Fibroblast of the conjunctiva (primary cell): Measurements from ENCODE around the gene SLC24A3.
"Not testable (repeated sequence)": the region's sequence is repeated elsewhere in the genome, so short reads cannot be mapped to it uniquely, and the experiment has no call there.

ENCODE experiments used
- DNase-seq: peaks from one replicate; pipeline ENCODE4 v3.0.0-alpha.2; 2010; ENCODE audit warnings: low read depth

SLC24A3 gene

DNA sequence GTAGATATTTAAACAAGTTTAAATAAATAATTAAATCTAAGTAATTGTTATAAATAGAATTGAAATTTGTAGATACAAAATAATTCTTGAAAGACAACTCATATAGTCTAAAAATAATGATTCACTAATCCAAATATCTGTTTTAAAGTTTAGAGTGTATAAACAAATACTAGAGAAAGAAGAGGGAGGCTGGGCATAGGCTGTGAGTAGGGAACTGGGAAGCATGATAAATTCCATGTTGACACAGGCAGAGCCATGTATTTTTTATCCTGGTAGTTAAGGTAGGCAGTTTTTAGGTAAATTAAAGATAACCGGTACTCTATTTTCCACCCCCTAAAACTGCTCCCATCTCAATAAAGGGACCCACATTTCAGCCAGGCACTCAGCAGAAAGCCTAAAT, 534.0 kb downstream of the SLC24A3 start:
- no peak for DNase-seq

DNA sequence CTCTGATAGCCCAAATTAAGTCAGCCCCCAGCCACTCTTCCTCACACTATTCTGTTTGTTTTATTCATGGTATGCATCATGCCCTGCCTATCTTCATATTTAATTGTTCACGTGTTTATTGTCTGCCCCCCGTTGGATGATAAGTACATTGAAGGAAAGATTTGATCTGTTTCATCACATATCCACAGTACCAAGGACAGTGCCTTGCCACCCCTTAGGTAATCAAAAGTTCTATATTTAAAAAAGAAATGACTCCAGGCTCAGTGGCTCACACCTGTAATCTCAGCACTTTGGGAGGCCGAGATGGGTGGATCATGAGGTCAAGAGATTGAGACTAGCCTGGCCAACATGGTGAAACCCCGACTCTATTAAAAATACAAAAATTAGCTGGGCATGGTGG, 535.5 kb downstream of the SLC24A3 start:
- DNase-seq: no peak

DNA sequence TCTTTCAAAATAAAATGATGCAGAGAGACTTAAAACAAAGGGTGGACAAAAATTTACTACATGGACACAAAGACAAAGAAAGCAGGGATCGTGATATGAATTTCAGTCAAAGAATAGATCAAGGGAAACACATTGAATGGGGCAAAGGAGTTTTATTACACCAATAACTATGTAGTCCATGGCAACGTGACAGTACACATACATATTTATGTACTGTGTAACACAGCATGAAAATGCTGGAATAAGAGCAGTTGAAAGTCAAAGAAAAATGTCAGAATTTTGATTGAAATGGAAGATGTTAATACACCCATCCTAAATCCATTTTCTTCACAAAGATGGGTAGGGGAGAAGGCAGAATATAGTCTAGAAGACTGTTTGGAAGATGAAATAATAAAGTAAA, 536.2 kb downstream of the SLC24A3 start:
- DNase-seq: no peak

DNA sequence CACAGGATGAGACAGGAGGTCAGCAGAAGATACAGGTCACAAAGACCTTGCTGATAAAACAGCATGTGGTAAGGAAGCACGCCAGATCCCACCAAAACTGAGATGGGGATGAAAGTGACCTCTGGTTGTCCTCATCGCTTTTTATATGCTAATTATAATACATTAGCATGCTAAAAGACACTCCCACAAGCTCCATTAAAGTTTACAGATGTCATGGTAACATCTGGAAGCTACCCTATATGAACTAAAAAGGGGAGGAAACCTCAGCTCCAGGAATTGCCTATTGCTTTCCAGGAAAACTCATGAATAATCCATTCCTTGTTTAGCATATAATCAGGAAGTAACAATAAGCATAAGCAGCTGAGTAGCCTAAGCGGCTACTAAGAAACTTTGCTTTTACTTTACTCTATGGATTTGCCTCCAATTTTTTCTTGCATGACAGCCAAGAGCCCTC, 537.2 kb downstream of the SLC24A3 start:
- no peak for DNase-seq

GRCh38 chr20:19750101-19750606, 537.7 kb downstream of the SLC24A3 start:
- no peak for DNase-seq

DNA sequence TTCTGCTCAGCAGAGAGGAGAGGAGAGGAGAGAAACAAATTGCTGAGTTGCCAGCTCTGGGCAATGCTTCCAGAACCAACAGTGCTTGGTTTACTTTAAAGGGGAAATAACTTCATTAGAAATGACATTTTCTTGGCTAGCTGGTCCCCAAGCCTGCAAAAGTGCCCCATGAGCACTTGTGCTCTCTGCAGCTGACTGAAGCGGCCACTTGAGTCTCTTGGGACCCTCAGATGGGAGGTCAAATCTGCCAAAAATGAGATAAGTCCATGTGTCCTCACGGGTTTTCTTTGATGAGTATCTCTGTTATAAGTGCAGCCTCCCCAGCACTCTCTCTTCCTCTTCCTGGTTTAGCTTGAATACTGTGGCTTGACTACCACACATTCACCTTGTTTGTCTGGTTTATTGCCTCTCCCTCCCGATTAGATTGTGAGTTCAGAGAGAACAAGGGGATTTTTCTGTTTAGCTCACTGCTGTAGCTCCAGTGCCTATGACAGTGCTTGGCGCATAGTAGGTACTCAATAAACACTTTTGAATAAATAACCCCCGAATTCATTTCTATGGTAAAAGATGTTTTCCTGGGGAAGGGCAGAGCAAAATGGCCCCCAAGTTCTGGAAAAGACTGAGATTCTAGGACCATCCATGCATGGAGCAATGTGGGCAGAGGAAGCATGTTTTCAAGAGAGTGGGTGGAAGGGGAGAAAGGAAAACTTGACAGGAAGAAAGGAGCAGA, 538.6 kb downstream of the SLC24A3 start:
- no peak for DNase-seq

GRCh38 chr20:19754201-19754600, 541.8 kb downstream of the SLC24A3 start:
- DNase-seq: not testable (repeated sequence)

GRCh38 chr20:19756761-19757486, 544.5 kb downstream of the SLC24A3 start:
- no peak for DNase-seq

GRCh38 chr20:19757487-19758132, 545.2 kb downstream of the SLC24A3 start:
- DNase-seq: peak; percentile 82

DNA sequence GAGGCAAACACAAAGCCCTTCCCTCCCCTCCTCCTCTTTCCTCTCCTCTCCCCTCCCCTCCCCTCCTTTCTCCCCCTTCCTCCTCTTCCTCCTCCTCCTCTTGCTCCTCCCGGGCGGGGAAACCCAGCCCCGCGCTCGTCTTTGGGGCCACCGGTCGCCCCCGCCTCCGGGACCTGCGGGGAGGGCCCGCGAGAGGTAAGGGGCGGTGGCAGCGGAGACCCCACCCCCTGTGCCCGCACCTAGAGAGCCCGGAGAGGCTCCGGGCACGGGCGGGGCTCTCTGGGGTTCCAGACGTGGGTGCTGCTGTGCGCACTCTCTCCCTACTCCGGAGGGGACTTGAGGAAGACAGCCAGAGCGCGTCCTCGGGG, 545.7 kb downstream of the SLC24A3 start, which contains the start of gene RIN2:
RIN2 (plus strand) TSS at position 126 of the 368 bp plus-strand sequence. CDS start 131,344 bp downstream, outside the sequence.
- no peak for DNase-seq

- no peak for DNase-seq
Measured at GRCh38 chr20:19758501-19759331, 546.3 kb downstream of the SLC24A3 start.

DNA sequence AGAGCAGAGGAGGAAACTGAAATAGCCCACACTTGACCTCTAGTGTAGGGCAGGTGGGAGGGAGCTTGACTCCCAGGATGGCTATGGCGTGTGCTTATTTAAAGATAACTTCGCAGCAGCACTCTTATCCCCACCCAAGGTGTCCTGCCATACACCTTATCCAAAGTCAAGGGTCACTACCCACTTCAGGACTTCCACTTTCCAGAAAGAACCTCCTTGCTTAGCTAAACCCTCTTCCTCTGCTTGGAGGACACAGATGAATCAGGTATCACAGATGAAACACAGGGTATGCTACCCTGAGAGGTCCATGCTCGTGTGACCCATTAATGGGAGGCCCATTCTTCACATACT, 547.9 kb downstream of the SLC24A3 start:
- DNase-seq: no peak

GRCh38 chr20:19761326-19761725, 548.9 kb downstream of the SLC24A3 start:
- no peak for DNase-seq

GRCh38 chr20:19761841-19762240, 549.4 kb downstream of the SLC24A3 start:
- no peak for DNase-seq

- no peak for DNase-seq
Measured at GRCh38 chr20:19764207-19764606, 551.8 kb downstream of the SLC24A3 start.

DNA sequence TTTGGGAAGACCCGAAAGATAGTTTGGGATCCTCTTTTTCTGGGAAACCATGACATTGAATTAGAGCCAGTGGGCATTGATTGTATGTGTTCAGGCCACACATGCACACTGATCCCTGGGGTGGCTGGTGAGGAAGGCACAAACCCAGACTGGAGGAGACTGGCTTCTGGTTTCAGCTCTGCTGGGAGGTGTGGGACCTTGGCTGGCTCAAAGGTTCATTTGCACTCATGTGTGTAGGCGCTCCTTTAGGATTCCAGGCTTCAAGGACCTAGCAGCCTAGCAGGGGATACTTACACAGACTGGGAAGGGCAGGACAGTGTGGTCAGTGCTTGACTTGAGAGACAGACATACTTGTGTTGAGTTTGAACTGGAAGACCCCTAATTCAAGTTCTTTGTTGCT, 552.8 kb downstream of the SLC24A3 start:
- DNase-seq: no peak

DNA sequence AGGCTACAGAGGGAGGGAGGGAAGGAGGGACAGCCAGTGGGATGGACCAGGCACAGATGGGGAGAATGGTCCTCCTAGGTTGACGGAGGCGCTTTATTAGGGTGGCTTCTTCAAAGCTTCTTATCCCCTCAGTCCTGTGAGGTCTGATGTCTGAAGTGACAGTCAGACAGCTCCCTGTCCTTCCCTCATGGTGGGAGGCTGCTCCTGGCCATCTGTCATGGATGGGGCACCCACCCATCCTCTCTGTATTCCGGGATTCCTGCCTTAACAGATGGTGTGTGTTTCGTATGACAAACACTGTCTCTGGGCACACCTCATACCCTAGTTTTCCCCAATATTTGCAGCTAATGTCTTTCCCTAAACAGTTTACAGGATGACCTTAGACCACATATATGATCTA, 553.5 kb downstream of the SLC24A3 start:
- no peak for DNase-seq

DNA sequence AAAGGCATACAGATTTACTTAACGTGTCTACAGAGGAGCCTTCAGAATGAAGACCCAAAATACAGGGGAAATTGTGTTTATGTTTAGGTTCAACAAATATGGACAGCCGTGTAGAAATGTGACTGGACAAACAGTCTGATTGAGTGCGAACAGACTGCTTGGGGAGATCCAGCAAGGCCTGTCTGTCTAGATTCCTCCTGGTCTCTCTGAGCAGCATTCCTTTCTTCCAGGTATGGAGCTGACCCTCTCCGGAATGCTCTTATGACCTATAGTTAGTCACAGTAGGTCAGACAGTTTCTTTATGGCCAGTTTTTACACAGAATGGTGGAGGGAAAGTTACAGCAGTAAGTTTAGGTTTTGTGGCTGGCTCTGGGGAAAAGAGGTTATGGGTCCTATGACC, 554.6 kb downstream of the SLC24A3 start:
- no peak for DNase-seq

DNA sequence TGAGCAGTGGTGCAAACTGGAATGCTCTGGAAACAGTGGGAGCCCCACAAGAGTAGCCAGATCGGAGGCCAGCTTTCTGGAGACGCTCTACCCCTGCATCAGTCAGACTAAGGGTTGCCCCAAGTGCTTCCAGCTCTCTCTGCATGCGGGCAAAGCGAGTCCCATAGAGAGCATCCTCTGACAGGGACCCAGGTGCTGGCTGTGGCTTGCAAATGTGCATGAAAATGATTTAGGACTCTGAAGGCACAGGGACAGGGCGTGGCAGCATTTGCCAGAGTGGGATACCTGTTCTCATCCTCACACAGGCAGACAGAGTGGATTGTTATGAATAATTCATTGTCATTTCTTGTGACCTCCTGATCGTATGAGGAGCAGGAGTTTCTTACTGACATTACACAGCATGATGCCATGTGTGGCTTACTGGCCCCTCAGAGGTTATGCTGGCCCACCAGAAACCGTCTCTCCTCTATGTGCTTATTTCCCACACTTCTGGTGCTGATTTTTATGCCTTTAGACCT, 555.9 kb downstream of the SLC24A3 start:
- DNase-seq: no peak

GRCh38 chr20:19769507-19769906, 557.1 kb downstream of the SLC24A3 start:
- DNase-seq: no peak

DNA sequence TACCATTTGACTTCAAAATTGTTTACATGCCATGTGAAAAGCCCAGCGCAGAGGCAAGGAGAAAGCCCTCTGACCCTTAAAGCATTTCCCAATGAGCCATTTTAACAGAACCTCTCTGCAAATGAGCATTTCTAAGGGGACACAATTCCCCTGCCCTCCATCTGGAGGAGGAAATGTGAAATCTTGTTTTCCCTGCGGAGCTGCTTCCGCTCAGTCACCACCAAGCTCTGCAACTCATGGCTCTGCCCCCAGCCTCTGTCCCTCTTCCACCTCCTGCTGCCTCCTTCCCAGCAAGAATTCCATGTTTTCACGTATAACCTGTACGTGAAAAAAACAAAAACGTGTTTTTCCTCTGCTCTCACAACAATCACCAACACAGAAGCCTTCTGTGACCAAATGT, 557.9 kb downstream of the SLC24A3 start:
- no peak for DNase-seq

DNA sequence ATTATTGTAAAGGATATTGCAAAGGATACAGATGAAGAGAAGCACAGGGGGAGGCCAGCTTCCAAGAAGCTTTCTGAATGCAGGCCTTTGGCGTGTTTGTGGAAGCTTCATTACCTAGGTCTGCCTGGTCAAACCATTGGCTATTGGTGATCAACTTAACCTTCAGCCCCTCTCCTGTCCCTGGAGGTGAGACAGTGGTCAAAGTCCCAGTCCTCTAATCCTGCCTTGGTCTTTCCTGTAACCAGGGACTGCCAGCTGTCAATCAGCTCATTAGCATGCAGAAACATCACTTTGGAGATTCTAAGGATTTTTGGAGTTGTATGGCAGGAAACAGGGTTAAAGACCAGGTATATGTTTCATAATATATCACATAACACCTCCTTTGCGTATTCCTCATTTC, 558.6 kb downstream of the SLC24A3 start:
- no peak for DNase-seq
